Stimulated activated CD4-positive, alpha-beta T cell treated with anti-CD3 and anti-CD28 coated beads, Interleukin-12 subunit alpha, Interleukin-12 subunit beta, amount 100 ng/mL, for 24 hours (primary cell): ENCODE data around the gene CAMSAP1.
"Not testable (repeated sequence)": the region's sequence is repeated elsewhere in the genome, so short reads cannot be mapped to it uniquely, and the experiment has no call there.

Experiments used
- DNase-seq, 2 experiments: peaks; one replicate each; pipeline ENCODE4 v3.0.0-alpha.2; 2020; ENCODE audit warnings: low read depth in 2 of 2

CAMSAP1 gene

GRCh38 chr9:135907431-135908092 is at the start of gene CAMSAP1:
CAMSAP1 (minus strand) TSS chr9:135907546; CDS start chr9:135907159, 387 bp downstream.
- DNase-seq: peak; percentile 87 to 89

- DNase-seq: no peak
Measured at GRCh38 chr9:135956802-135957174, 49.4 kb upstream of the CAMSAP1 start.

- DNase-seq: no peak
Measured at GRCh38 chr9:135955934-135956801, 48.8 kb upstream of the CAMSAP1 start.

- DNase-seq: no peak
Measured at GRCh38 chr9:135952664-135953206, 45.4 kb upstream of the CAMSAP1 start.

- DNase-seq: no peak
Measured at GRCh38 chr9:135951889-135952663, 44.7 kb upstream of the CAMSAP1 start.

- DNase-seq: not testable (repeated sequence)
Measured at GRCh38 chr9:135951310-135951709, 44.0 kb upstream of the CAMSAP1 start.

GRCh38 chr9:135950841-135951240 is 43.5 kb upstream of the CAMSAP1 start:
- DNase-seq: not testable (repeated sequence)

- DNase-seq: no peak
Measured at GRCh38 chr9:135950135-135950682, 42.9 kb upstream of the CAMSAP1 start.

- no peak for DNase-seq
Measured at GRCh38 chr9:135949501-135950134, 42.3 kb upstream of the CAMSAP1 start.

- DNase-seq: no peak
Measured at GRCh38 chr9:135948968-135949367, 41.6 kb upstream of the CAMSAP1 start.

GRCh38 chr9:135948446-135948845 is 41.1 kb upstream of the CAMSAP1 start:
- no peak for DNase-seq

- DNase-seq: no peak
Measured at GRCh38 chr9:135947582-135947981, 40.2 kb upstream of the CAMSAP1 start.

- not testable (repeated sequence) for DNase-seq
Measured at GRCh38 chr9:135947105-135947504, 39.8 kb upstream of the CAMSAP1 start.

GRCh38 chr9:135946392-135946994 is 39.1 kb upstream of the CAMSAP1 start:
- DNase-seq: no peak

- DNase-seq: no peak
Measured at GRCh38 chr9:135945969-135946368, 38.6 kb upstream of the CAMSAP1 start.

- no peak for DNase-seq
Measured at GRCh38 chr9:135944444-135945252, 37.3 kb upstream of the CAMSAP1 start.

GRCh38 chr9:135943604-135944003 is 36.3 kb upstream of the CAMSAP1 start:
- DNase-seq: not testable (repeated sequence)

- no peak for DNase-seq
Measured at GRCh38 chr9:135941288-135941995, 34.1 kb upstream of the CAMSAP1 start.
